HG02678 (cell line): Measurements from ENCODE around the gene SLC2A9.

Source experiments
- ATAC-seq: cut with Tn5 transposase; IDR thresholded peaks from one replicate; pipeline ENCODE4 v1.9.1; 2021; ENCODE audit warnings: mild to moderate bottlenecking, moderate library complexity; ENCODE audit not compliant: unreplicated experiment

Gene SLC2A9

DNA sequence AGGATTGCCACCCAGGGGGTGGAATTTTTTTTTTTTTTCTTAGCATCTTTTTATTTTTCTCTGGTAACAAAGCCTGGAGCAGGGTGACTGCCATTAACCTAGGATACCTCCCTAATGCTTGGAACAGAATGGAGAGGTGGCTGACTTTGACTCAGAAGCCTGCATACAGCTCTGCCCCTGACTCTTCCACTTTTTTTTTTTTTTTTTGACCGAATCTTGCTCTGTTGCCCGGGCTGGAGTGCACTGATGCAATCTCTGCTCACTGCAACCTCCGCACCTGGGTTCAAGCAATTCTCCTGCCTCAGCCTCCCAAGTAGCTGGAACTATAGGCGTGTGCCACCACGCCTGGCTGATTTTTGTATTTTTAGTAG, 341 bp upstream of the SLC2A9 start:
- ATAC-seq, result no peak

DNA sequence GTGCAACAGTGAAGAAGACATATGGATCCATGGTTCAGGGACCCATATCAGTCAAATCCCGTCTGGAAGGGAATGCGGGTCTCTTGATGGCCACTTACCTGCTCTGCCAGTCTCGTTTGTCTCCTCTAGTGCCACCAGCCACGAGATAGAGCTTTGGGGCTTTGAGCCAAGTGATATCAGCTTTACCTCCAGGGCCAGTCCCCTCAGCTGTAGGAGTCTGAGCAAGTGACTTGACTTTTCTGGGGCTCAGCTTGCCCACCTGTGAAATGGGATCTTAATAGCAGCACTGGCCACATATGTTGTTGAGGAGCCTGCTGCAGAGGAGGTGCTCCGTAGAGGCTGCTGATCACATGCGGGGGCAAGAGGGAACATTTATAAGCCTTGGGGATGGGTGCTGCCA, 1.2 kb downstream of the SLC2A9 start:
- no peak for ATAC-seq

DNA sequence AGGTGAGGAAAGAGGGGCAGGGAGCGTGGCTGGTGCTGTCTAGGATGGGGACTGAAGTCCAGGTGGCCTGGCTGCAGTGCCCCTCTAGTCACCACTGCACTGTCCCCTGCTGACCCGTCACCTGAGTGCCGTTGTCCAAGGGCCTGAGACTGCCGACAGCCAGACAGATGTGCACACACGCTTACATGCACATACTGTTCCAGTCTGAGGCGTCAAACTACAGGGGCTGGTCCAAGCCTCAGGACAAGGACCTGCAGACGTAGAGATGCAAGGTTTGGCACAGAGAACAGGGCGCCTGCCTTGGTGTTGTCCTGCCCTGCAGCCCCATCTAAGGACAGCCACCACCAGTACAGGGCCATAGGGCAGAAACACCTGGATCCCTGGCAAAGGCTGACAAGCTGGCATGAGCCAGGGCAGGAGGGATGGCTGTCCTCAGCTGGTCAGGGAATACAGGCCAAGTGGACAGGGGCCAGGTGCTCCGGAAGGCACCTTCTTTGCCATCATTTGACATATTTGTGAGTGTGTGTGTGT, 1.7 kb downstream of the SLC2A9 start:
- no peak for ATAC-seq

DNA sequence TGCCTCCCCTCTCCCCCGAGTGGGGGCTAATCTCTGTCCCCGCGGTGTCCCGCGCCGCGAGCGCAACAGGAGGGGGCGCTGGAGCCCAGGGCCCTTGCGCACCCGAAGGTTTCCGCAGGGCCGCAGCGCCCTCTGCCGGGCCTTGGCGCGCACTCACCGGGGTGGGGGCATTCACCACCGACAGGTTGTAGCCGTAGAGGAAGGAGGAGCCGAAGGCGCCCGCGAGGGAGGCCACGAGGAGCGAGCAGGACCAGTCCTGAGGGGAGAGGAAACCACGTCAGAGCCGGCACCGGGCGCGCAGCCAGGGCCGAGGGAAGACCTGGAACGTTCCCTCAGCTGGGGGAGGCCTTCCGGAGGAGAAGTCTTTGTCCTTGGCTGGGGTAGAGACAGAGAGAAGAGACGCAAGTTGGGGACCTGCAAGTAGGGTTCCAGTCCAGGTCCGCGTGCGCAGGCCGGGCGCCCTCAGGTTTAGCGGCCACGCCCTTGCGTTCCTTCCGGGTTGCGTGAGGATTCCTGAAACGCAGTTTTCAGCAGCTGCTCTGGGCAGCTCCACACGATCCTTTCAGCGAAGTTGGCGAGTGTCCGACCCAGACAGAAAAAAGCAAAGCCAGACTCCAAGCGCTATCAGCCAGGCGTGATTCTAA, 2.4 kb downstream of the SLC2A9 start:
- peak; percentile 97 for ATAC-seq

DNA sequence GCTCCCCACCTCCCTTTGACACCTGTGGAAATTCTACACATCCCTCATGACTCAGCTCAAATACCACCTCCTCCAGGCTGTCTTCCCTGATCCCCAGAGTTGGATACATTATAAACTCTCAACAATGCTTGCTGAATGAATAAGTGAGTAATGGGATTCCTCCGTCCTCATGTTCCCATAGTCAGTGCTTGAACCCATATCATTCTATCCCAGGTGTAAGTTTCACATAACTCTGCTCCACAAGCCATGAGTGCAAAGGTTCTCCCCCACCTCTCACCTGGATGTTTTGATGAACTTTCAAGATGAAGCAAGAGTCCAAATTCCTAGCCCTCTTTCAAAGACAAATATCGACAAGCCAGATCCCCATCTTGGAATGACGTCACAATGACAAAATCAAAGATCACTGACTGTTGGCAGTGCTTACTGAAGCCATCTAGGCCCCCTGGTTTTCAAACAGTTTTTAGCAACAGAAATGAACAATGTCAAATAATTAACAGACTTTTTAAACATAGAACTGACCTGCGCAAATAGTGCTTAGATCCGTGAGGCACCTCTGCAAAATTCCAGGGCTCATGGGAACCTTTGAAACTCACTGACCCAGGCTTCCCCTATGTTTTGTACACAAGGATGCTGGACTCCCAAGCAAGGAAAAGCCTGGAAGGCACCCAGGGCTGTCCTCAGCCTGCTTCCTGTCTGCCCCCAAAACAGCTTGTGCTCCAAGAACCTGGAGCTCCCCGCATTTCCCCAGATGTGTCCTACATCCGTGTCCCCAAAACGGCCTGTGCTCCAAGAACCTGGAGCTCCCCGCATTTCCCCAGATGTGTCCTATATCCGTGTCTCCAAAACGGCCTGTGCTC, 4.0 kb downstream of the SLC2A9 start:
- ATAC-seq, result no peak

DNA sequence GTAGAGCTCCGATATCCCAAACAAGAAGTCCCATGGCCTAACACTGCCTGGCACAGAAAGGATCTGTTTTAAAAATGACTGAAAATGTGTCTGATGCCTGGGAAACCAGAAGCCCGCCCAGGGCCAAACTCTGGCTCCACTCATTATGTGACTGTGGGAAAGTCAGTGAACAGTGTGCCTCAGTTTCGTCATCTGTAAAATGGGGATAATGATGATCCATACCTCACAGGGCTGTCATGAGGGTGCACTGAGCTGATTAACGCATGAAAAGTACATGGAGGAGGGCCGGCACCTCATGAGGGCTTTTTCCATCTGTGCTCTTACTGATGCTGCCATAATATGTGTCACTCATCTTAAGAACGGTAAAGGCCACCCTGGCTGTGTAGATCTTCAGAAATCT, 5.1 kb downstream of the SLC2A9 start:
- ATAC-seq, result no peak

DNA sequence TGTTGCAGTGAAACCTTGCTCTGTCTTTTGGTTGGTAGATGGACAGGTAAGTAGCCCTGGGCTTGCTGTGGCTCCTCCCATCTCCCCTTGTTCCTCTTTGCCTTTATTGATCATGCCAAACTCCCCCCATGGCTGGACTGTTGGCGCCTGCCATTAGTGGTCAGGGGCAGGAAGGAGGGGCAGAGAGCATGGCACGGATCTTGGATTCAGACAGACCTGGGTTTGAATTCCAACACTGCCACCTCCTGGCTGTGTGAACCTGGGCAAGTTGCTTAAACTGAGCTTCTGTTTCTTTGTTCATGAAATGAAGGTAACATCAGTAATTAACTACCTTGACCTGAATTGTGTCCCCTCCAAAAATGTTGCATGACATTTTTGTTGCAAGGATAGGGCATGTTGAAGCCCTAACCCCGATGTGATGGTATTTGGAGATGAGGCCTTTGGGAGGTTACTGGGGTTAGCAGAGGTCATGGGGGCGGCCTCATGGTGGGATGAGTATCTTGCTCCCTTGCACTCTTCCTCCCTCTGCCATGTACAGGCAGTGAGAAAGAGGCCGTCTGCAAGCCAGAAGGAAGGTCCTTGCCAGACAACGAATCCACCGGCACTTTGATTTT, 6.0 kb downstream of the SLC2A9 start:
- ATAC-seq, result peak; percentile 24

DNA sequence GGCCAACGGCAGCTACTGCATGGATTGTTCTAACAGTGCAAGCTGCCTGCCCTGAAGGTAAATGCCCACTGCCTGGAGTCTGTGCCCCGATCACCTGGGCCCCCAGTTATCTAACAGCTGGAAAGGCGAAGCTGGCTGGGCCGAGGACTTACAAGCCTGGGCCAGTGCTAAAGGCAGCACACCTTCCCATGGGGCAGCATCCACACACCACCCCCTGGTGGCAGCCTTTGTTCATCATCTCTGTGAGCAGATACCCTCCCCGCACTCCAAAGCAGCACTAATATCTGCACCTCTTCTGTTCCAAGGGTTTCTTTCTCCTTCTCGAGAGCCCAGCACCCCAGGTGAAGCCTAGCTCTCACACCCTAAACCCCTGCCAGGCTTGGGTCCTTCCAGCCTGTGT, 7.6 kb downstream of the SLC2A9 start:
- peak; percentile 46 for ATAC-seq

DNA sequence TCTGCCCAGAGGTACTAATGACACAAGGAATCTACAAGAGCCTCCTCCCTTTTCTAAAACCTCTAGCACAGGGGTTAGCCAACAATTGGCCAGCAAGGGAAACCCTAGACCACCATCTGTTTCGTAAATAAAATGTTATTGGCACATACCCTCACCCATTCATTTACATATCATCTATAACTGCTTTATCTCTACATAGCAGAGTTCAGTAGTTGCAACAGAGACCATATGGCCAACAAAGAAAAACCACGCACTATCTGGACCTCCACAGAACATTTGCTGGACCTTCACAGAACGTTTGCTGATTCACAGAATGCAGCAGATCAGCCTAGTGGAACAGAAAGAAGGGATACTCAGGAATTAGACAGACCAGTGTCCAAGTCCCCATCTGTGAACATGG, 9.4 kb downstream of the SLC2A9 start:
- ATAC-seq, result no peak

DNA sequence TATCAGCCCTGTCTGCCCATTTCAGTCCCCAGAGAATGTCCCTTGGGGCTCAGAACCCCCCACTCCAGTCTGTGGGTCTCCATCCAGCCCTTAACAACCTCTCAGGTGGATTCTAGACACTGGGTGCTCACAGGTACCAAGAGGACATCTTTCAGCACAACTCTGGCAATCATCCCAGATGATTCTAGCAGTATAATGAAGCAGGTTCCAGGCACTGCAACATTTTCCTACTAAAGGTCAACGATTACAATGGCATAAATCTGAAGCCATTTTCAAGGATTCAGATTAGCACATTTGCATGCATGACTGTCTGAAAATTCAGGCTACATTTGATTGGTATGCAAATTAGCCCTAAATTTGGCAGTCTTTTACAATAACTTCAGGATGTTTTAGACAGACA, 10.0 kb downstream of the SLC2A9 start:
- ATAC-seq, result no peak

DNA sequence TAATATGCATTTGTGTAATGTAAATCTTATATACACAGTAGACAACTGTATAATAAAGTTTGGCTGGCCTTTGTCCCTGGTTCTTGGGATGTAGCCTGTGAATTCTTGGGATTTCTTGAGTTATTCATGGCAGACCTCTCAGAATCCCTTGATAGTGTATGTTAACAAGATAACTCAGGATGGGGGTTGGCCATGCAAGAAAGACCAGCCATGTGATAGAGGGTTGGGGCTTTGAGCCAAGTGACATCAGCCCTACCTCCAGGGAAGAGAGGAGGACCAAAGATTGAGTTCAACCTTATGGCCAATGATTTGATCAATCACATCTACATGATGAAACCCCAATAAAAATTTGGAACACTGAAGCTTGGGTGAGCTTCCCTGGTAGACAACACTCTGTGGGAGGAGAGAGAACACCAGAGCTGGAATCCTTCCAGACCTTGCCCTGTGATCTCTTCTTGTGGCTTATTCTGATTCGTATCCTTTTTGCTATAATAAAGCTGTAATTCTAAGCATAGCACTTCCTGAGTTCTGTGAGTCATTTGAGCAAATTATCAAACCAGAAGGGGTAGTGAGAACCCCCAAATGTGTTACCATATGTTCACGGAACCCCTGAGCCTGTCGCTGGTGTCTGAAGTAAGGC, 11.3 kb downstream of the SLC2A9 start:
- no peak for ATAC-seq

DNA sequence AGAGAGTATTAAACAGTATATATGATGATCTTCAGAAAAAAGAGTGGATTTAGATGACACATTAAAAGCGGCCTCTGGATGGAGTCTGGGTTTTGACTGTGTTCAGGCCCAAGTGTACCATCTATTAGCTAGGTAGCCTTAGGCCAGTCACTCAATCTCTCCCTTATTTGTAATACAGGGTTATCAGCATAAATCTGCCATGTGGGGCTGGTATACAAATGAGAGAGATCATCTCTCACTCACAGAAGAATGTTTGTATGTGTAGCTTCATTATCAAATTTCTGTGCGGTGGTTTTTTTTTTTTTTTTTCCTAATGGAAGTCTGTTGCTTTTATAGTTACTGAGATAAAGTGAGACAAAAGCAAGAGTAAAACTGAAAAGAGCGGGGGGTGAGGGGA, 12.7 kb downstream of the SLC2A9 start:
- no peak for ATAC-seq

DNA sequence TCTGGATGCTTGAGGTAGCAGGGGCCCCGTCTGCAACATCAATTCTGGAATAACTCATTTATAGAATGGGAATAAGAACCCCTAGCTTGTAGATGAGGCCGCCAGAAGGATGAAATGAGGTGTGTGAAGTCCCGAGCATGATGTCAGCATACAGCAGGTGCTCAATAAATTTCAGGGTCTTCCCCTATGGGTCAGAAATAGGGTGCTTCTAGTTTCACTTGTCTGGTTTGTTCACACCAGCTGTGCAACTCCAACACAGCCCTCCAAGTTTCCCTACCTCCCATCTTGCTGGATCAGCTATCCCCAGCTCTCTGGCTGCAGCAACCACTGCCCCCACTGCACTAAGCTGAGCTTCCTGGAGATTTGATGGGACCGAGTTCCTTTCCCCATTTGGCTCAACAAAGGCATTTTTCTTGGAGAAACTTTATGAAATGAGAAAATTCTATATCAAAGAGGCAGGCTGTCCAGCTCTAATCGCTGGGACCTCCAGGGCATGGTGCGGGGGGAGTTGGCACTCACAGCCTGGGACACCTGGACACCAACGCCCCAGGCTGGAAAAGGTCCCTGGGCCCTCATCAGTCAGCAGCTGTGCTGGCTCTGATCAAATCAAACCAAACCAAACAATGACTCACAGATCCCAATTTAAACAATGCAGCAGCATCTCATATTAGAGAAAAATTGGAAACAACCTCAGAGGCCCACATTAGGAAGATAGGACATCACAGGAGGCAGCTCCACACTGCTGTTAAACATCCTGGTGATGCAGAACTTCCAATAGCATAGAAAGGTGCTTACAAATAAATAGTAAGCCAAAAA, 13.3 kb downstream of the SLC2A9 start:
- peak; percentile 52 for ATAC-seq

DNA sequence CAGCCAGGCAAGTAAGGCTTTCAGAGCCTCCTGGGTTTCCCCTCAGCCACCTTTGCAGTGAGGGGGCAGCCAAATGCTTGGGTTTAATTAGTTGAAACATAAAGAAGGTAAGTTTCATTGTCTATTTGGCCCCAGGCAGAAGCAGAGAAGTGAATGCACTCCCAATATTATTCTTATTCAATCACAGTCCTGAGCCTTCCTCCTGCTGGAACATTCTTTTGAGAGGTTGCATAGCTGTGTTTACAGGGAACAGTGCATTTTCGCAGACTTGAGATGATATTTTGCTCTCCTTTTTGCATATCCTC, 13.9 kb downstream of the SLC2A9 start:
- peak; percentile 36 for ATAC-seq

DNA sequence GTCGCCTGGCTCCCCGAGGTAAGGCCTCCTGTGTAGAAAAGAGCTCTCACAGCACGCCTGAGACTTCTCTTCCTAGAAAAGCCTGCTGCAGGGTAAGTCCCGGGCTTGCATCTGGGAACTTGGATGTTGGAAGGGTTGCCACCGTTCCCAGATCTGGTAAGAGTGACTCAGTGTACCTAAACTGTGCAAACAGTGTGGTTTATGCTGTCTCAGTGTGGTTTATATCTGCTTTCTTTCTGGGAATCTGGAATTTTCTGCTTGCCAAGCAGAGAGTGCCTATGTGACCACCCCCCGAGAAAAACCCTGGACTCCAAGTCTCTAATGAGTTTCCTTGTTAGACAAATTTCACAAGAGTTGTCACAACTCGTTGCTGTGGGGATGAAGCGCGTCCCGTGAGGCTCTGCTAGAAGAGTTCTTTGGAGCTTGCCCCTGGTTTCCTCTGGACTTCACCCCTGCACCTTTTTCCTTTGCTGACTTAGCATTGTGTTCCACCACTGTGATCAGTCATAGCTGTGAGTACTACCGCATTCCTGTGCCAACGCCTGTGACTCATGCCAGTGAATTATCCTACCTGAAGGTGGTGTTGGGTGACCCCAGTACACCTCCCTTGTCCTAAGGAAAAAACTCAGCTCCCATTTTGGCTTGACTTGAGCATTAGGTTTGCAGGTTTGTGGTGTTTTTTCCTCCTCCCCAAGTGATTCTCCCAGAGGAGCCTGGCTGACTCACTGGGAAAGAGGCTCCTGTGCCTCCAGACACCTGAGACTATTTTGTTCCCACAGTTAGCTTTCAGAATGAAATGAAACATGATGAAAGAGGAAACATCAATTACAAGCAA, 14.5 kb downstream of the SLC2A9 start:
- ATAC-seq, result peak; percentile 12

DNA sequence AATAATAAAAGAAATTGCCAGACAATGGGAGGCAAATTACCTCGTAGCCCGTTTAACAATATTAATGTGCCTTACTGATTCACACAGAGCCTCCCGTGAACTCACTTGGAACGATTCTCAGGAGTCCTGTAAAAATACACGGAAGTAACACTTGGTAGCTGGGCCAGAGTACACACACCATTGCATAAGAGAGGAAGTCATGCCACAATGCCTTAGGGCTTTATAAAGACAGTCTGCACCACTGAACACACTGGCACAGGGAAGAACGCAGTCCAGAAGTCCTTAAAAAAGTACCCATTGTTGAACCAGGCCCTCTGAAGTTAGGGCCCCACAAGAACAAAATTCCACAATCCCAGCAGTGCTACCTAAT, 15.1 kb downstream of the SLC2A9 start:
- peak; percentile 35 for ATAC-seq

DNA sequence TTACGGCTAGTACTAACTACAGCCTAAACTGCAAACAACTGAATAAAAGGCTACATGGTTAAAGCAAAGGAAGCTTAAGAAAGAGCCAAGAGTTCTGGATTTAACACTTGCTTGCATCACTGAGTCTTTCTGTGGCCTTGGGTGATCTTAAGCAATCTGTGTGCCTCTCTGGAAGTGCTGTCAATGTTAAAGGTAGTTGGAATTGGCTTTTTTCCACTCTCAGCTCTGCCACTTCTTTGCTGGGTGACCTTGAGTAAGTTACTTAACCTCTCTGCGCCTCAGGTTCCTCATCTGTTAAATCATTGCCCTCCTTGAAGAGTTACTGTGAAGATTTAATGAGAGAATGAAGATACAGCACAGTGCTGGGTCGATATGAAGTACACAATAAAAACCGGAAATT, 15.7 kb downstream of the SLC2A9 start:
- ATAC-seq, result no peak

DNA sequence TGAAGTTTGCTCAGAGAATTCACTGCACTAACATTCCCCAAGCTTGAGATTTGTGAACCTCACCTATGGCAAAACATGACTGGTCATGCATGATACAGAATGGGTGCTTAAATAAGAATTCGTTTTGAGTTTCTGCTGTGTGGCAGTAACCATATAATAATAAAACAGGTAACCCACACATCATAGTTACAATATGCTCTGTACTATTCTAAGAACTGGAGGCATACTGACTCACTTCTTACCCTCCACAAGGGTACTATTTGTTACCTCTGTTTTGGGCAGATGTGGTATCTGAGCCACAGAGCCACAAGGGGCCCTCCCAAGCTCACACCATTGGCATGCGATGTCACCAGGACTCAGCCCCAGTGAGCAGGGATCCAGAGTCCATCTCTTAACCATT, 17.6 kb downstream of the SLC2A9 start:
- peak; percentile 35 for ATAC-seq

DNA sequence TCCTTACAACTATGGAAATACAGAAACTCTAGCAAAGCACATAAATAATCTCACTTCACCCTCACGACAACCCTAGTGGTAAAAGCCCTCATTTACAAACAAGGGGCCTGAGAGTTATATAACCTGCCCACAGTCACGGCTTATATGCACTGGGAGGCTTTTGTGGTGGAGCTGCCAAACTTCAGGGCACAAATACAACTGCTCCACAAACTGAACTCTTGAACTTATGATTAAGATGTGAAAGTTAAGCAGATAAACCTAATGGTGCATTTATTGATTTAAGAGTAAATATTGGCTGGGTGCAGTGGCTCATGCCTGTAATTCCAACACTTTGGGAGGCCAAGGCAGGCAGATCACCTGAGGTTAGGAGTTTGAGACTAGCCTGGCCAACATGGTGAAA, 19.0 kb downstream of the SLC2A9 start:
- ATAC-seq, result no peak

DNA sequence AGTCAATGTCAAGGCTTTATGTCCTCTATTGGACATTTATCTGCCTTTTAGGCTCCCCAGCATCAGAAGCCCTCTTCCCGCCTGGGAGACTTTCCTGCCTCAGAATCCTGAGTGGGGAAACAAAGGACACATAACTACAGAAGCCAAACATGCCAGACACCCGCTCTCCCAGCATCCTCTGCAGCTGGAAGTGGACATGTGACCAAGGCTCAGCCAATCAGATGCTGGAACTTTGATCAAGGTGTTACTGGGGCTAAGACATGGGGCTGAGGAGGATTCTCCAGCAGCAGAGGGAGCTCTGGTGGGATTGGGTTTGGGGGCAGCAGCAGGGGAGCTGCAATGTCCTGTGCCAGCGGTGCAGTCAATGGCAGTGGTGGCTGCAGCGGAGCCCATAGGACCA, 19.5 kb downstream of the SLC2A9 start:
- ATAC-seq, result no peak
